H1 (cell line): ENCODE data around the gene GPNMB. TPM values are rescaled to one million over a fixed set of nuclear protein-coding genes. Genes with fewer than 3 reads are reported as not detected.

ENCODE experiments used
- CTCF ChIA-PET: fragments of 300-600 bp; sonication (Branson Sonifier 250); formaldehyde crosslinking; loops from one replicate; lab custom pipeline; 2021; ENCODE audit not compliant: partially characterized antibody; lab: Charles Lee
- POLR2A ChIA-PET: fragments of 300-600 bp; sonication (Branson Sonifier 250); formaldehyde crosslinking; loops from one replicate; lab custom pipeline; 2021; ENCODE audit warnings: inconsistent platforms; ENCODE audit not compliant: partially characterized antibody; lab: Charles Lee
- DNase-seq, 2 experiments: peaks; one replicate each; pipeline versions ENCODE4 v3.0.0 to v3.0.0-alpha.2; 2010 to 2022; ENCODE audit warnings: low spot score in 2 of 2, low read depth in 1 of 2, mixed read lengths in 1 of 2
- FAIRE-seq: peaks from 2 replicates; lab custom pipeline; 2011; peaks lifted over from hg19 to GRCh38; lab: Jason Lieb, UNC
- H2AFZ ChIP-seq: 2 replicates; pipeline ENCODE4 v1.8.1; 2012; ENCODE audit warnings: low read length, inconsistent platforms
- H2AK5ac ChIP-seq: 2 replicates; pipeline ENCODE4 v1.6.1; 2013; ENCODE audit warnings: low read depth, low read length
- H2BK120ac ChIP-seq: replicated peaks from 2 replicates; pipeline ENCODE3; 2013; ENCODE audit warnings: low read depth, low read length, inconsistent platforms
- H2BK12ac ChIP-seq: 2 replicates; pipeline ENCODE4 v1.6.1; 2013; ENCODE audit warnings: low read depth, low read length
- H2BK15ac ChIP-seq: 2 replicates; pipeline ENCODE4 v1.6.1; 2013; ENCODE audit warnings: low read length
- H2BK20ac ChIP-seq: 2 replicates; pipeline ENCODE4 v1.6.1; 2013; ENCODE audit warnings: low read length
- H2BK5ac ChIP-seq: 2 replicates; pipeline ENCODE4 v1.6.1; 2013; ENCODE audit warnings: low read depth, low read length
- H3K14ac ChIP-seq: 2 replicates; pipeline ENCODE4 v1.6.1; 2013; ENCODE audit warnings: inconsistent platforms; ENCODE audit not compliant: insufficient read length
- H3K18ac ChIP-seq: 2 replicates; pipeline ENCODE4 v1.6.1; 2013; ENCODE audit warnings: low read length; ENCODE audit errors: extremely low read depth
- H3K23ac ChIP-seq: 2 replicates; pipeline ENCODE4 v1.6.1; 2013; ENCODE audit warnings: inconsistent platforms; ENCODE audit not compliant: insufficient read length
- H3K23me2 ChIP-seq: 2 replicates; pipeline ENCODE4 v1.6.1; 2013; ENCODE audit warnings: low read depth, low read length
- H3K27ac ChIP-seq: 2 replicates; pipeline ENCODE4 v1.6.1; 2011; ENCODE audit warnings: low read depth, low read length, inconsistent platforms
- H3K27me3 ChIP-seq, 4 experiments: replicated peaks in 1 of 4; 1 replicate in 1 of 4; 2 replicates in 3 of 4; pipeline versions ENCODE4 v1.6.1 to v1.8.1; 2011 to 2013; ENCODE audit warnings: low read length in 3 of 4, mild to moderate bottlenecking in 3 of 4, inconsistent platforms in 2 of 4, mixed read lengths in 2 of 4, moderate library complexity in 1 of 4; ENCODE audit not compliant: control insufficient read depth in 3 of 4, insufficient read depth in 3 of 4; ENCODE audit errors: extremely low read depth in 1 of 4
- H3K36me3 ChIP-seq, 4 experiments: 2 replicates each; pipeline versions ENCODE4 v1.6.1 to v1.8.1; 2011 to 2013; ENCODE audit warnings: mild to moderate bottlenecking in 4 of 4, low read length in 3 of 4, moderate library complexity in 2 of 4, control low read depth in 1 of 4, inconsistent platforms in 1 of 4; ENCODE audit not compliant: insufficient read depth in 4 of 4, control insufficient read depth in 2 of 4
- H3K4ac ChIP-seq: replicated peaks from 2 replicates; pipeline ENCODE3; 2013; ENCODE audit warnings: low read length, low read depth, mixed read lengths, inconsistent platforms; ENCODE audit not compliant: insufficient read length
- H3K4me1 ChIP-seq, 4 experiments: replicated peaks in 1 of 4; 1 replicate in 1 of 4; 2 replicates in 3 of 4; pipeline versions ENCODE4 v1.6.1 to v1.8.1; 2011 to 2013; ENCODE audit warnings: low read length in 3 of 4, inconsistent platforms in 2 of 4, mixed read lengths in 1 of 4; ENCODE audit not compliant: insufficient read depth in 4 of 4, control insufficient read depth in 3 of 4
- H3K4me2 ChIP-seq, 2 experiments: 2 replicates each; pipeline versions ENCODE4 v1.6.1 to v1.8.1; 2011 to 2013; ENCODE audit warnings: low read depth in 2 of 2, low read length in 2 of 2, control low read depth in 1 of 2, inconsistent platforms in 1 of 2, mild to moderate bottlenecking in 1 of 2; ENCODE audit not compliant: insufficient read depth in 1 of 2
- H3K4me3 ChIP-seq, 4 experiments: fragments of 200-600, 300-600 bp in 1 of 4; sonication (generic), shearing (Covaris generic), sonication (Bioruptor Twin) in 1 of 4; 2 replicates each; pipeline versions ENCODE4 v1.5.1 to v1.8.1; 2011 to 2016; ENCODE audit warnings: low read length in 4 of 4, low read depth in 3 of 4, control low read depth in 2 of 4, inconsistent platforms in 2 of 4, mild to moderate bottlenecking in 2 of 4, mixed read lengths in 1 of 4, moderate library complexity in 1 of 4; ENCODE audit not compliant: insufficient read depth in 2 of 4; ENCODE audit errors: extremely low read depth in 1 of 4
- H3K56ac ChIP-seq: replicated peaks from 2 replicates; pipeline ENCODE3; 2013; ENCODE audit warnings: low read depth, mild to moderate bottlenecking, mixed read lengths, low read length, inconsistent platforms; ENCODE audit not compliant: insufficient read length
- H3K79me1 ChIP-seq: 2 replicates; pipeline ENCODE4 v1.6.1; 2013; ENCODE audit warnings: low read depth, low read length, control low read depth
- H3K79me2 ChIP-seq, 2 experiments: 2 replicates each; pipeline versions ENCODE4 v1.6.1 to v1.8.1; 2012 to 2013; ENCODE audit warnings: low read length in 2 of 2, mild to moderate bottlenecking in 2 of 2, inconsistent platforms in 1 of 2; ENCODE audit not compliant: insufficient read depth in 2 of 2, control insufficient read depth in 1 of 2
- H3K9ac ChIP-seq, 4 experiments: replicated peaks in 1 of 4; 1 replicate in 1 of 4; 2 replicates in 3 of 4; pipeline versions ENCODE4 v1.6.1 to v1.8.1; 2011 to 2013; ENCODE audit warnings: low read depth in 3 of 4, low read length in 3 of 4, control low read depth in 2 of 4, mild to moderate bottlenecking in 2 of 4, moderate library complexity in 2 of 4, inconsistent platforms in 1 of 4; ENCODE audit errors: extremely low read depth in 1 of 4
- H3K9me3 ChIP-seq, 2 experiments: 2 replicates each; pipeline versions ENCODE4 v1.6.1 to v1.8.1; 2012 to 2013; ENCODE audit warnings: mild to moderate bottlenecking in 2 of 2, moderate library complexity in 2 of 2, control low read depth in 1 of 2, inconsistent platforms in 1 of 2, low read depth in 1 of 2, low read length in 1 of 2, mixed read lengths in 1 of 2; ENCODE audit not compliant: insufficient read depth in 2 of 2
- H4K20me1 ChIP-seq, 2 experiments: replicated peaks in 1 of 2; 2 replicates each; pipeline versions ENCODE3 to v1.8.1; 2011 to 2013; ENCODE audit warnings: inconsistent platforms in 2 of 2, low read length in 2 of 2, mild to moderate bottlenecking in 1 of 2; ENCODE audit not compliant: insufficient read depth in 2 of 2, control insufficient read depth in 1 of 2
- H4K5ac ChIP-seq: 2 replicates; pipeline ENCODE4 v1.6.1; 2013; ENCODE audit warnings: low read length, low read depth, mixed read lengths, inconsistent platforms; ENCODE audit not compliant: insufficient read length
- H4K8ac ChIP-seq: 2 replicates; pipeline ENCODE4 v1.8.0; 2013; ENCODE audit warnings: mild to moderate bottlenecking, moderate library complexity, low read length, inconsistent platforms; ENCODE audit not compliant: insufficient read depth; ENCODE audit errors: extremely low read depth
- H4K91ac ChIP-seq: replicated peaks from 2 replicates; pipeline ENCODE3; 2013; ENCODE audit warnings: low read length, mixed read lengths, inconsistent platforms; ENCODE audit not compliant: insufficient read length
- ASH2L ChIP-seq: fragments of 200-600, 300-600 bp; sonication (generic); IDR thresholded peaks from one replicate; pipeline ENCODE4 v1.7.1; 2017; ENCODE audit warnings: low read length
- BRCA1 ChIP-seq: IDR thresholded peaks from 2 replicates; pipeline ENCODE4 v1.6.1; 2012; ENCODE audit warnings: low read depth, low read length, improper control_type of control experiment
- E2F6 ChIP-seq: IDR thresholded peaks from 2 replicates; pipeline ENCODE4 v1.6.1; 2012; ENCODE audit warnings: inconsistent platforms
- EGR1 ChIP-seq: IDR thresholded peaks from 2 replicates; pipeline ENCODE4 v1.6.1; 2011; ENCODE audit warnings: low read depth, low read length, borderline replicate concordance
- EZH2 ChIP-seq: fragments of 200-600 bp; sonication (generic); IDR thresholded peaks from 2 replicates; pipeline ENCODE4 v1.7.1; 2012; ENCODE audit warnings: low read depth, mild to moderate bottlenecking, moderate library complexity, low read length, inconsistent platforms; ENCODE audit not compliant: severe bottlenecking
- FOSL1 ChIP-seq: IDR thresholded peaks from 2 replicates; pipeline ENCODE4 v1.6.1; 2011; ENCODE audit warnings: mild to moderate bottlenecking, low read depth, low read length, moderate library complexity; ENCODE audit not compliant: insufficient read depth
- KDM4A ChIP-seq: IDR thresholded peaks from one replicate; pipeline ENCODE4 v1.7.1; 2012; ENCODE audit warnings: low read depth, mild to moderate bottlenecking, moderate library complexity, low read length, inconsistent platforms; ENCODE audit not compliant: severe bottlenecking
- MAX ChIP-seq: IDR thresholded peaks from 2 replicates; pipeline ENCODE4 v1.6.1; 2012; ENCODE audit warnings: inconsistent platforms
- TCF12 ChIP-seq: IDR thresholded peaks from 2 replicates; pipeline ENCODE4 v1.6.1; 2011; ENCODE audit warnings: low read depth, mild to moderate bottlenecking, low read length
- YY1 ChIP-seq: IDR thresholded peaks from 2 replicates; pipeline ENCODE4 v1.6.1; 2011; ENCODE audit warnings: low read depth, mild to moderate bottlenecking, low read length
- WGBS, 2 experiments: shearing (Covaris generic) in 1 of 2; methylation state at CpG; one replicate each; pipeline versions ENCODE4 v1.1.6 to v1.1.7; 2013 to 2015; ENCODE audit warnings: low lambda C conversion rate in 2 of 2, mixed read lengths in 2 of 2, inconsistent platforms in 1 of 2, low coverage in 1 of 2, missing lambda C conversion rate in 1 of 2; ENCODE audit not compliant: insufficient replicate concordance in 2 of 2, insufficient coverage in 1 of 2, insufficient read length in 1 of 2; ENCODE audit errors: extremely low coverage in 1 of 2, missing lambda C conversion rate in 1 of 2; 5-methylcytosine and 5-hydroxymethylcytosine counted together
- polyA plus RNA-seq, 7 experiments: library from polyadenylated mRNA; depleted of rRNA in 3 of 7; stranded (reverse) in 5 of 7; unstranded in 2 of 7; fragments of >200 nt in 5 of 7; fragments of 200-250 nt in 2 of 7; gene quantifications; 1 replicate in 5 of 7; 2 replicates in 1 of 7; 4 replicates in 1 of 7; pipeline versions ENCODE4 v1.2.1 to v1.2.3, GENCODE V29; 2011 to 2013; ENCODE audit warnings: missing spikeins in 2 of 7, mixed read lengths in 2 of 7
- total RNA-seq: library from RNA; stranded (reverse); fragmentation: NEBNext Ultra II Directional; extraction: Animal tissue kit (Norgen Biotek cat#: 25700); gene quantifications from 2 replicates; pipeline ENCODE4 v1.2.1, GENCODE V29; 2021

GPNMB gene
- total and polyA plus RNA-seq, 2 of the 8 experiments (the other 6 are each of a cell fraction or from before 2014, with no cell fraction given), result 1.1 to 1.4 TPM

GRCh38 chr7:23228412-23228811 lies 18.2 kb upstream of the GPNMB start:
- Histone ChIP-seq H3K14ac (no peak overlapping the region), H3K4me2 (no peak overlapping the region), H3K4me1 (no peaks in the 10 kb centered on the region), H2BK20ac (no peak overlapping the region), H3K18ac (no peak overlapping the region), H3K9ac (no peak overlapping the region), H3K56ac (no peak overlapping the region), H3K27me3 (no peaks in the 10 kb centered on the region; a peak in 1 of 7 replicates), H3K23ac (no peak overlapping the region), H2BK12ac (no peak overlapping the region), H3K9me3 (no peaks in the 10 kb centered on the region), H3K4me3 (no peak overlapping the region), H4K91ac (no peak overlapping the region), H4K8ac (no peak overlapping the region), H2BK15ac (no peak overlapping the region), H3K79me2 (no peaks in the 10 kb centered on the region), H2BK5ac (no peak overlapping the region), H4K20me1 (no peaks in the 10 kb centered on the region), H2AFZ (no peak overlapping the region), H3K36me3 (no peaks in the 10 kb centered on the region), H3K23me2 (no peaks in the 10 kb centered on the region), H3K27ac (no peak overlapping the region), H4K5ac (no peak overlapping the region), H3K79me1 (no peaks in the 10 kb centered on the region), H3K4ac (no peak overlapping the region), H2BK120ac (no peak overlapping the region), H2AK5ac (no peak overlapping the region)
- FAIRE-seq (no peak), DNase-seq (no peak)
- ChIA-PET POLR2A (interaction anchor here (1.1 kb wide), 1 partner anchor 31 kb away, joined by 3 read pairs; no protein-coding TSS in a partner anchor), CTCF (interaction anchor here (0.8 to 1.5 kb wide), 2 partner anchors 16 to 44 kb away, joined by 3 to 5 read pairs; no protein-coding TSS in a partner anchor)
- 95% methylated on average over 2 of the region's 2 CpGs; no CpG with 5 or more reads in 1 of the 2 experiments for WGBS, 2 experiments
- TF ChIP-seq YY1 (no peak), ASH2L (no peak), EZH2 (no peak), FOSL1 (no peak), KDM4A (no peak), TCF12 (no peak), EGR1 (no peak), BRCA1 (no peak), MAX (no peak), E2F6 (no peak)
